Common myeloid progenitor, CD34-positive (primary cell): ENCODE data around the gene PANX2.

Experiments
- CTCF ChIA-PET: fragments of 350-600 bp; sonication (Branson Sonifier 250); formaldehyde crosslinking; loops from one replicate; lab custom pipeline; 2021; ENCODE audit warnings: antibody characterized with exemption; lab: Charles Lee
- POLR2A ChIA-PET: fragments of 350-600 bp; sonication (Branson Sonifier 250); formaldehyde crosslinking; loops from one replicate; lab custom pipeline; 2021; ENCODE audit warnings: antibody characterized with exemption; lab: Charles Lee
- DNase-seq, 3 donors: peaks; one replicate each; pipeline versions ENCODE4 v3.0.0 to v3.0.0-alpha.2; 2013
- H3K27ac ChIP-seq, 2 experiments: 1 replicate in 1 of 2; 2 replicates in 1 of 2; pipeline ENCODE4 v1.7.0; 2013; ENCODE audit warnings: inconsistent platforms in 2 of 2, low read length in 2 of 2, mild to moderate bottlenecking in 2 of 2, low read depth in 1 of 2, moderate library complexity in 1 of 2; ENCODE audit not compliant: severe bottlenecking in 2 of 2, insufficient read depth in 1 of 2, poor library complexity in 1 of 2
- H3K27me3 ChIP-seq, 5 experiments: replicated peaks in 2 of 5; 1 replicate in 3 of 5; 2 replicates in 2 of 5; pipeline versions ENCODE4 v1.6.1 to v1.7.0; 2013; ENCODE audit warnings: low read length in 4 of 5, mild to moderate bottlenecking in 2 of 5, moderate library complexity in 2 of 5, inconsistent platforms in 1 of 5; ENCODE audit not compliant: insufficient read depth in 5 of 5, control insufficient read depth in 4 of 5
- H3K36me3 ChIP-seq, 4 experiments: 1 replicate in 2 of 4; 2 replicates in 2 of 4; pipeline versions ENCODE4 v1.6.1 to v1.7.0; 2013; ENCODE audit warnings: low read length in 3 of 4, control low read depth in 1 of 4, mild to moderate bottlenecking in 1 of 4; ENCODE audit not compliant: control insufficient read depth in 4 of 4, insufficient read depth in 4 of 4
- H3K4me1 ChIP-seq, 4 experiments: 1 replicate in 3 of 4; 2 replicates in 1 of 4; pipeline versions ENCODE4 v1.6.1 to v1.7.1; 2013; ENCODE audit warnings: low read length in 3 of 4, mild to moderate bottlenecking in 3 of 4, control low read depth in 1 of 4, inconsistent platforms in 1 of 4, moderate library complexity in 1 of 4; ENCODE audit not compliant: control insufficient read depth in 4 of 4, insufficient read depth in 4 of 4; ENCODE audit errors: control extremely low read depth in 1 of 4
- H3K4me3 ChIP-seq, 7 experiments: 1 replicate in 4 of 7; 2 replicates in 3 of 7; pipeline versions ENCODE4 v1.5.1 to v1.7.0; 2013; ENCODE audit warnings: mild to moderate bottlenecking in 7 of 7, low read length in 6 of 7, moderate library complexity in 6 of 7, inconsistent platforms in 2 of 7, low read depth in 2 of 7, control low read depth in 1 of 7; ENCODE audit not compliant: insufficient read depth in 4 of 7, control insufficient read depth in 1 of 7; ENCODE audit errors: extremely low read depth in 1 of 7
- H3K9me3 ChIP-seq, 5 experiments: 1 replicate in 4 of 5; 2 replicates in 1 of 5; pipeline versions ENCODE4 v1.6.1 to v1.7.1; 2013; ENCODE audit warnings: low read length in 4 of 5, mild to moderate bottlenecking in 2 of 5, inconsistent platforms in 1 of 5, low read depth in 1 of 5, moderate library complexity in 1 of 5; ENCODE audit not compliant: control insufficient read depth in 4 of 5, insufficient read depth in 2 of 5; ENCODE audit errors: control extremely low read depth in 1 of 5
- WGBS: methylation state at CpG from one replicate; pipeline ENCODE4 v1.1.5; 2013; ENCODE audit not compliant: insufficient coverage; 5-methylcytosine and 5-hydroxymethylcytosine counted together

Gene PANX2

DNA sequence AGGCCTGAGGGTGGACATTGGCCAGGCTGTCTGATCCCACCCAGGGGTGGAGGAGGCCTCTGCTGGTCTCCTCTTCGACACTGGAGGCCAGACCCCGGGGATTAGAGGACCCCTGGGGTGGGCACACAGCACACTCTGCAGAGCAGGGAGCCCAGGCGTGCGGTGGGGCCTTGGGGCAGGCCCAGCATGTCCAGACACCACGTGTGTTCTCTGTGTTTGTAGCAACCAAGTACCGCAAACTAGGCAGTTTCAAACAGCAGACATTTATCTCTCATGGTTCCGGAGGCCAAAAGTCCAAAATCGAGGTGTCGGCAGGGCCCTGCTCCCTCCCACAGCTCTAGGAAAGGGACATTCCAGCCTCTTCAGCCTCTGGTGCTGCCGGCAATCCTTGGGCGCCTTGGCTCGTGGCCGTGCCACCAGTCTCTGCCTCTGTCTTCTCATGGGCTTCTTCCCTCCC, 1.5 kb downstream of the PANX2 start:
- DNase-seq, result no peak
- Histone ChIP-seq H3K27ac (no peak overlapping the region), H3K27me3 (peaks cover 0 to 13% (median 9%) of the 10 kb centered on the region in 5 experiments), H3K4me1 (peaks cover 0 to 38% (median 31%) of the 10 kb centered on the region in 4 experiments), H3K9me3 (no peaks in the 10 kb centered on the region), H3K4me3 (no peak overlapping the region), H3K36me3 (no peaks in the 10 kb centered on the region)
- 87% methylated on average over 11 of the region's 13 CpGs for WGBS
- ChIA-PET POLR2A (interaction anchor here (1.8 to 2.0 kb wide), 2 partner anchors 13 to 19 kb away, joined by 7 to 11 read pairs; no protein-coding TSS in a partner anchor), CTCF (no interaction called here)

GRCh38 chr22:50173311-50173982, 2.9 kb downstream of the PANX2 start:
- WGBS, result 24% methylated on average over 21 of the region's 26 CpGs
- Histone ChIP-seq H3K27me3 (peaks cover 0 to 9% (median 7%) of the 10 kb centered on the region in 5 experiments), H3K4me3 (peak overlapping the region in 2 of 7 experiments; percentile 0 to 38), H3K36me3 (peaks cover 0 to 2% (median 0%) of the 10 kb centered on the region in 4 experiments), H3K4me1 (peaks cover 0 to 44% (median 34%) of the 10 kb centered on the region in 4 experiments), H3K9me3 (no peaks in the 10 kb centered on the region), H3K27ac (no peak overlapping the region)
- CTCF ChIA-PET, result interaction anchor here (1.6 to 3.2 kb wide), 2 partner anchors 17 to 46 kb away, joined by 4 to 14 read pairs; no protein-coding TSS in a partner anchor
- DNase-seq, result peak in 2 of 3 donors; percentile 53 to 59
- POLR2A ChIA-PET, result interaction anchor here (0.8 to 1.2 kb wide), 2 partner anchors 11 to 17 kb away, joined by 3 to 7 read pairs; no protein-coding TSS in a partner anchor

- 97% methylated on average over 4 of the region's 6 CpGs for WGBS
- Histone ChIP-seq H3K4me1 (peaks cover 0 to 48% (median 34%) of the 10 kb centered on the region in 4 experiments), H3K4me3 (no peak overlapping the region), H3K27ac (no peak overlapping the region), H3K9me3 (no peaks in the 10 kb centered on the region), H3K27me3 (peaks cover 0 to 7% (median 4%) of the 10 kb centered on the region in 5 experiments), H3K36me3 (peaks cover 0 to 2% (median 0%) of the 10 kb centered on the region in 4 experiments)
- ChIA-PET CTCF (interaction anchor here (1.6 to 3.2 kb wide), 2 partner anchors 16 to 47 kb away, joined by 4 to 14 read pairs; no protein-coding TSS in a partner anchor), POLR2A (interaction anchor here (1.2 to 1.4 kb wide), 2 partner anchors 10 to 17 kb away, joined by 3 to 10 read pairs; no protein-coding TSS in a partner anchor)
- DNase-seq, result no peak
Observed at GRCh38 chr22:50173983-50174355, 3.4 kb downstream of the PANX2 start.

- Histone ChIP-seq H3K9me3 (no peaks in the 10 kb centered on the region), H3K27ac (no peak overlapping the region), H3K4me3 (no peak overlapping the region), H3K36me3 (peaks cover 0 to 2% (median 0%) of the 10 kb centered on the region in 4 experiments), H3K27me3 (peaks cover 0 to 4% (median 0%) of the 10 kb centered on the region in 5 experiments), H3K4me1 (peaks cover 0 to 48% (median 32%) of the 10 kb centered on the region in 4 experiments)
- 91% methylated on average over 27 of the region's 27 CpGs for WGBS
- CTCF ChIA-PET, result interaction anchor here (3.2 kb wide), 1 partner anchor 16 kb away, joined by 14 read pairs; no protein-coding TSS in a partner anchor
- POLR2A ChIA-PET, result interaction anchor here (1.4 kb wide), 1 partner anchor 16 kb away, joined by 10 read pairs; no protein-coding TSS in a partner anchor
- DNase-seq, result no peak
Observed at GRCh38 chr22:50174382-50175190, 4.1 kb downstream of the PANX2 start.

DNA sequence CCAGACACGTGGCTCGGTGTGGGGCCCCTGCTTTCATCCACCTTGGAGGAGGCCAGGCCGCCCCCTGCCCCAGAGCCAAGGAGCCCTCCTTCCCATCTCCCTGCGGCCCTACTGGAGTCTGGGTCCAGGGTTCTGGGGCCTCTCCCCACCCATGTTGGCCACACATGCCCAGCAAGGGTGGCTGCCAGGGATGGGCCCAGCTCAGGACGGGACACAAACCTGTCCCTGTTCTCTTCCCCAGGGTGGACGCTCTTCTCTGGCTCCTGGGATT, 4.6 kb downstream of the PANX2 start:
- Histone ChIP-seq H3K4me1 (peaks cover 0 to 51% (median 37%) of the 10 kb centered on the region in 4 experiments), H3K4me3 (no peak overlapping the region), H3K9me3 (no peaks in the 10 kb centered on the region), H3K27ac (no peak overlapping the region), H3K36me3 (peaks cover 0 to 2% (median 0%) of the 10 kb centered on the region in 4 experiments), H3K27me3 (peaks cover 0 to 4% (median 0%) of the 10 kb centered on the region in 5 experiments)
- 92% methylated on average over 6 of the region's 6 CpGs for WGBS
- ChIA-PET CTCF (interaction anchor here (3.2 kb wide), 1 partner anchor 15 kb away, joined by 14 read pairs; no protein-coding TSS in a partner anchor), POLR2A (interaction anchor here (1.4 kb wide), 1 partner anchor 16 kb away, joined by 10 read pairs; no protein-coding TSS in a partner anchor)
- no peak for DNase-seq

DNA sequence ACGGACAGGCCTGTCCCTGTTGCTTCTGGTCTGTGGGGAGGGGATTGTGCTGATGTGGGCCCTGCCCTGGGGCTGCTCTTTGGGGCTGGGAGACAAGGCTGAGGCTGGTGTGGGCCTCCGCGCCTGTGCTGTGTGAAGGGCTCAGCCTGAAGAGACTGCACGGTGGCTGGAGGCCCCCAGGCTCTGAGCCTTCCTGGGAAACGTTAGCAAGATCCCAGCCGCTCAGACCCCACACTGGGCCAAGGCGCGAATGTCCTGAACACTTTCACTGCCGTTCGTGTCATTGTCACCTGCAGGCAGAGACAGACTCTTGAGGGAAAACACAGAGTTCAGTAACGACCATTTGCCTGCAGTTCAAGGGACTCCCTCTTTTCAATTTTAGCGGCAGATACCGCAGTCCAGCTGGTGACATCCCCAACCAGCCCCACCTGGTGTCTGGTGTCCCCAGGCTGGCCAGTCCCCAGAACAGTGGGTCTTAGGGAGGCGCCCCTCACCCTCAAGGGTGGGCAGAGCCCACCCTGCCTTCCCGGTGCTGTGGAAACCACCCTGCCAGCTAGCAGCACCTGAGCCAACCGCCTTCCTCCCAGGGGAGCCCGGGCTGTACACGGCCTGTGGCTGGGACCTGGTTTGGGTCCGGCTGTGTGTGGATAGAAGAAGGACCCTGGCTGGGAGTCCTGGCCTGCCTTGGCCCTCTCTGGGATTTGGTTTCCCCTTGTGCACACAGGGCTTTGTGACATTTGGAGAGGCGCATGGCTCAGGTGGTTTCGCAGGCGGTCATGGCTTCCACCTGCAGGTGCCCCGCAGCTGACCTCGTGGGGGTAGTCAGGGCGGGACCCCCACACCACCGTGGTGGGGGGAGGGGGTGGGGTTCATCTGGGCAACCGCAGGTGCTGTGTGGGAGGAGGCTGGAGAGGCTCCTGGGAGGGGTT, 5.7 kb downstream of the PANX2 start:
- WGBS, result 91% methylated on average over 21 of the region's 27 CpGs
- Histone ChIP-seq H3K27ac (no peak overlapping the region), H3K4me1 (peaks cover 0 to 50% (median 36%) of the 10 kb centered on the region in 4 experiments), H3K4me3 (no peak overlapping the region), H3K36me3 (peaks cover 0 to 2% (median 0%) of the 10 kb centered on the region in 4 experiments), H3K27me3 (peaks cover 0 to 4% (median 0%) of the 10 kb centered on the region in 5 experiments), H3K9me3 (no peaks in the 10 kb centered on the region)
- DNase-seq, result no peak
- CTCF ChIA-PET, result interaction anchor here (1.7 kb wide), 1 partner anchor 30 kb away, joined by 3 read pairs; no protein-coding TSS in a partner anchor
- POLR2A ChIA-PET, result no interaction called here
